M059J (cell line): ENCODE measurements around the gene WAS. TPM values are rescaled to one million over a fixed set of nuclear protein-coding genes. Genes with fewer than 3 reads are reported as not detected.
"Not testable (repeated sequence)": the region's sequence is repeated elsewhere in the genome, so short reads cannot be mapped to it uniquely, and the experiment has no call there.

Experiments
- DNase-seq: peaks from one replicate; pipeline ENCODE4 v3.0.0-alpha.2; 2012; ENCODE audit warnings: low read depth
- total RNA-seq: library from RNA; depleted of rRNA; stranded (reverse); fragments of >200 nt; shearing (Covaris generic); gene quantifications from 2 replicates; pipeline ENCODE4 v1.2.3, GENCODE V29; 2014

The WAS gene
- total RNA-seq, 1 experiment from 2014 or later: not detected

- DNase-seq: no peak
Measured at GRCh38 chrX:48685416-48685815, 1.8 kb downstream of the WAS start.

DNA sequence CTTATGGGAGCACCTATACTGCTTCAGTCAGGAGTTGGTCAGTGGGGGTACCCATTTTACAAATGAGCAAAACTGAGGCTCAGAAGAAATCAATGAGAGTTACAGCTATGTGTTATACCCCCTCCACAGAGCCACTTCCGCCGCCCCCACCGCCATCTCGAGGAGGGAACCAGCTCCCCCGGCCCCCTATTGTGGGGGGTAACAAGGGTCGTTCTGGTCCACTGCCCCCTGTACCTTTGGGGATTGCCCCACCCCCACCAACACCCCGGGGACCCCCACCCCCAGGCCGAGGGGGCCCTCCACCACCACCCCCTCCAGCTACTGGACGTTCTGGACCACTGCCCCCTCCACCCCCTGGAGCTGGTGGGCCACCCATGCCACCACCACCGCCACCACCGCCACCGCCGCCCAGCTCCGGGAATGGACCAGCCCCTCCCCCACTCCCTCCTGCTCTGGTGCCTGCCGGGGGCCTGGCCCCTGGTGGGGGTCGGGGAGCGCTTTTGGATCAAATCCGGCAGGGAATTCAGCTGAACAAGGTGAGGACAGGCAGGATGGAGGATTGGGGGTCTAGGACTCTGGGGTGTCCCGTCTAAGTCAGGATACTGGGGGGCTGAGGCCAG, 5.0 kb downstream of the WAS start:
- no peak for DNase-seq

- no peak for DNase-seq
Measured at GRCh38 chrX:48689208-48689920, 5.8 kb downstream of the WAS start.

DNA sequence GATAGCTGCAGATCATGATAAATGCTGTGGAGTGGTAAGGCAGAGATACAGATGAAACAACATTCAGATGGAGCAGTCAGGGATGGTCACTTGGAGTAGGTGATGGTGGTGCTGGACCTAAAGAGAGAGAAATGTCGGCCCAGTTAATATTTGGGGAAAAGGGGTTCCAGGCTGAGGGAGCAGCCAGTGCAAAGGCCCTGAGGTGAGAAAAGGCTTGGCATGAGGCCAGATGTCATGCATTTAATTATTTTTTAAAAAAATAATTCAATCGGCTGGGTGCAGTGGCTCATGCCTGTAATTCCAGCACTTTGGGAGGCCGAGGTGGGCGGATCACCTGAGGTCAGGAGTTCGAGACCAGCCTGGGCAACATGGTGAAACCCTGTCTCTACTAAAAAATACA, 8.1 kb downstream of the WAS start:
- not testable (repeated sequence) for DNase-seq

GRCh38 chrX:48694776-48695533, 11.4 kb downstream of the WAS start:
- DNase-seq: no peak

GRCh38 chrX:48695534-48695896, 11.9 kb downstream of the WAS start:
- DNase-seq: peak; percentile 39

DNA sequence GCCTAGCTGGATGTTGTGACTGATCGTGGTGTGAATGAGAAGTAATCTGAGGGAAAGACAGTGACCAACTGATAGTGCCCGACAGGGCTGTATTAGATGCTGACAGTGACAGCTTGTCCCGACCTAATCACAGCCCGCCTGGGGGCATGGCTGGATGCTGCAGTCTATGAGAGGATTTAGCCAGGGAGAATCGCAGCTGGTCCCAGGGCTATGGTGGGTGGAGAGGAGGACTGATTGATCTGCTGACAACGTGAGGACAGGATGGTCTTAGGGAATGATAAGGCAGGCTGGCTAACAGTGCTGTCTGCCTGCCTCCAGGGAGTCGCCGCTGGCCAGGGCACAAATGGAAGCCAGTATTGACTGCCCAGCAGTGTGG, 12.3 kb downstream of the WAS start:
- peak; percentile 27 for DNase-seq

GRCh38 chrX:48696301-48696908, 12.8 kb downstream of the WAS start, which contains the start of gene SUV39H1:
SUV39H1 (plus strand) TSS chrX:48696734; CDS start chrX:48696785, 51 bp downstream.
- peak; percentile 90 for DNase-seq

DNA sequence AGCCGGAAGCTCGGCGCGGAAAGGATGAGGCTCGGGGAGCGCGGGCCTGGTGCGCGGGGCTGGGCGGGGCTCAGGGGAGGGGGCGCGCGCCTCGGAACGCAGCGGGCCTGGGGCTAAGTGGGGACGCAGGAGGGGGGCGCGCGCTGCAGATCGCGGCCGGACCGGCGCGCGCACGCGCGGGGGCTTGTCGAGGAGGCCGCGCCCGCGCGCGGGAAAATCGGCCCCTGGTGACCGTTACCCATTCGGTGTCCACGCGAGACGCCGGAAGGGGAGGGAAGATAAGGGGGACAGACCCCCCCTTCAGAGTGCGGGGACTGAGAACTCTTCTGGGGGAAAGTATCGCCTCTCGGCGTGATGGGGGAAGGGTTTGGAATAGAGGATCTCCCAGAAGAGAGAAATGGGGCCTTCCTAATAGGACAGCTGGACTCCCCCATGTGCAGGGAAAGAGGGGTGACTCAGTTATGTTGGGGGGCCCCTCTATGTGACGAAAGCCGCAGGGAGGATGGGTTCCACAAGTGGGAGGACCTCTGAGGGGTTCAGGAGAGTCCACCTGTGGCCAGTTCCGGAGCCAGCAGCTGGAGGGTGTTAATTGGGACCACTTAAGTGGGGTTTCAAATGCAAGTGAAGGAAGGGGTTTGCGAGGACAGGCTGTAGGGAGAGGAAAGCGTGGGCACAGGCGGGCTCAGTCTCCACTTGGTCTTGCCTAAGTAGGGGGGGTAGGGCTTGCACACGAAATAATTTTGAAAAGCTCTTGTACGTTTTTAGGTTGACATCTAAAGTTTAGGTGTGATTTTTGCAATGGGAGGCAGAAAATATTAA, 13.5 kb downstream of the WAS start:
- DNase-seq: peak; percentile 73

- no peak for DNase-seq
Measured at GRCh38 chrX:48698306-48698705, 14.7 kb downstream of the WAS start.

DNA sequence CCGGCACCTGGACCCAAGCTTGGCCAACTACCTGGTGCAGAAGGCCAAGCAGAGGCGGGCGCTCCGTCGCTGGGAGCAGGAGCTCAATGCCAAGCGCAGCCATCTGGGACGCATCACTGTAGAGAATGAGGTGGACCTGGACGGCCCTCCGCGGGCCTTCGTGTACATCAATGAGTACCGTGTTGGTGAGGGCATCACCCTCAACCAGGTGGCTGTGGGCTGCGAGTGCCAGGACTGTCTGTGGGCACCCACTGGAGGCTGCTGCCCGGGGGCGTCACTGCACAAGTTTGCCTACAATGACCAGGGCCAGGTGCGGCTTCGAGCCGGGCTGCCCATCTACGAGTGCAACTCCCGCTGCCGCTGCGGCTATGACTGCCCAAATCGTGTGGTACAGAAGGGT, 16.6 kb downstream of the WAS start:
- no peak for DNase-seq

DNA sequence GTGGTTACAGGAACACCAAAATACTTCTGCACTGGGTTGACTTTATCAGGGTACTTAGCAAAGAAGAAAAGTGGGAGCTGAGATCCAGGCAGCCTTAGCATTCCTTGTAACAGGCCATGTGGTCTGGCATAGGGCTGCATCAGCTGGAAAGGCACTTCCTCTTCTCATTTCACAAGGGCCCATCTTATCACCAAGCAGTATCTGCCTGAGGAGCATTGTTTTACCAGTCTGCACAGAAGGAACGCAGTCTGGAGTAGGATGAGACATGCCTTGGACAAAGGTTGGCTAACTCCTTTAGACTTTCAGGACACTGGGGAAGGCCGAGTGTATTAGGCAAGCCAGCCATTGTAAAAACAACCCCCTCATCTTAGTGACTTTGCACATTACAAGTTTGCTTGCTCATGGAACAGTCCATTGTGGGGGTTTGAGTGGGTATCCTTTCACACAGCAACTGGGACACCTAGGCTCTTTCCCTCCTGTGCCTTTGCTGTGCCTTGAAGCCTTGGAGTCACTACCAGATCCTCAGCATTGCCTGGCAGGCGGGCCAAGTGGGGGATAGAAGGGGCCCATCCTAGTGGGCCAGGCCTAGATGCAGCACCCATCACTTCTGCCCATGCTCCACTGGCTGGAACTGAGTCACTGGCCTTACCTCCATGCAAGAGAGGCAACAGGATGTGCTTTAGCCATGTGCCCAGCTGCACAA, 17.5 kb downstream of the WAS start:
- DNase-seq: no peak

- DNase-seq: no peak
Measured at GRCh38 chrX:48702032-48702431, 18.4 kb downstream of the WAS start.

DNA sequence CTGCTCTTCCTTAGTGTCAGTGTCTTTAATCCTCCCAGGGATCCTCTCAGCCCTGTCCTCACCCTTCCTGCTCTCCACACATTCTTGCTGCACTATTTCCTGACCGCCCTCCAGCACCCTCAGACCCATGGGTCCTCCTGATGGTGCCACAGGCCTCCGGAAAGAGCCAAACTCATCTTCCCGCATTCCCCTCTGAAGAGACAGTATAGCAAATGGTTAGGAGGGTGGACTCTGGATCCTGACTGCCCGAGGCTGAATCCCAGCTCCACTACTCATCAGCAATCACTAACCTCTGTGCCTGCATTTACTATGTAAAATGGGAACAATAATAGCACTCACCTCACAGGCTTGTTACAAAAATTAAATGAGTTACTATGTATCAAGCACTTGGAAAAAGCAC, 19.1 kb downstream of the WAS start:
- no peak for DNase-seq

GRCh38 chrX:48703228-48703627, 19.6 kb downstream of the WAS start:
- DNase-seq: no peak

DNA sequence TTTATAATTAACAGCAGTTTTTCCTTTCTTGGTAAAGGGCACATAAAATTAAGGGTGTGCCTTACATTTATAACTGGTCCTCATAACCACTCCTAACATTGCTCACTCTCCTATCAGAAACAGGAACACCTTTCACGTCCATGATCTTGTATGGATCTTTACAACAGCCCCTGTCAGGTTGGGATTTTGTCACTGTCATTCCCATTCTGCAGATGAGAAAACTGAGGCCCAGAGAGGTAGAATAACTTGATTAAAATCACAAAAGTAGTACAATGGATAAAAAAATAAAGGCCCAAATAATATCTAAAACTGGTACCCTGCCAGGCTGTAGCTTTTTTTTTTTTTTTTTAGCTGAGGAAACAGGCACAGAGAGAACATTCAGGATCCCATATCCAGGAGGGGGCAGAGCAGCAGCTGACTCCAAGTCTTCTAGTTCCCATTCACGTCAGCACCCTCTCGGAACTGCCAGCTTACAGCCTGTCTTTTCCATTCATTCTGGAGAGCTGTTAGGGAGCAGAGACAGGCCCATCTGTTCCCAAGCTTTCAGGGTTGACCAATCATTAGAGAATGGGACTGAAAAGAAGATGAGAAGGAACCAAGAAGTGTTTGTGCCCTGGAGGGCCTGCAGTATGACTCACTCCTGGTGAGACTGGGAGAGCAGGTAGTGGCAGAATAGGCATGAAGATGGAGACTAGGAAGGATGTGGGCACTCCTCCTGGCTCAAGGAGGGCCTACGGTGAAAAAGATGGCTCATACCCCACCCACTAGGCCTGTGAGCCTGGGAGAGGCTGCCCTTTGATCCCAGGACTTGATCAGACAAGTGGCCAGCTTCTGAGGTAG, 20.3 kb downstream of the WAS start:
- peak; percentile 93 for DNase-seq

DNA sequence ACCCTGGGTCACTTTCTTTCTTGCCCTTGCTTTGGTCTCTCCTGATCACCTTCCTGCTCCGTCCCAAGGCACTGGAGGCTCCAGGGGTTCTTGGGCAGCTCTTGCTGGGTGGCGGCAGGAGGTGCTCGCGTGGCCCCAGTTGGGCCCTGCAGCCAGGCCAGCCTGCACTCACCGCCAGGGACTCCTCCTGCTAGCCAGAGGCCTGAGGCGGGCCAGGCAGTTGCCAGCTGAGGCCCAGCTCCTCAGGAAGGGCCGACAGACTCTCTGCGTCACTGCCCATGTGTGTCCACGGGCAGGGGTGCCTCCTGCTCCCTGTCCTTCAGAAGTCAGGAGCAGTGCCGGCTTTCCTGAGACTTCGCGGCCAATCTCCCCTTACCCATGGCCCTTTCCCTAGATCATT, 22.3 kb downstream of the WAS start:
- DNase-seq: no peak

GRCh38 chrX:48709522-48710112, 26.0 kb downstream of the WAS start:
- no peak for DNase-seq

- no peak for DNase-seq
Measured at GRCh38 chrX:48711162-48711928, 27.7 kb downstream of the WAS start.
